Epithelial cell of esophagus (primary cell): ENCODE data around the gene DLG3.
A peak's percentile ranks its signal among the peaks of the same experiment; 100 is the strongest.

ENCODE experiments used
- DNase-seq: peaks from one replicate; pipeline ENCODE4 v3.0.0; 2010; ENCODE audit warnings: low read depth
- H3K4me3 ChIP-seq: 2 replicates; pipeline ENCODE4 v1.5.1; 2011; ENCODE audit warnings: mild to moderate bottlenecking, low read length, control low read depth
- TF ChIP-seq, protein P1 (sequence below): IDR thresholded peaks from 2 replicates; pipeline ENCODE4 v1.5.1; 2011; ENCODE audit warnings: low read depth, mild to moderate bottlenecking, low read length, control low read depth, inconsistent platforms; ENCODE audit not compliant: insufficient read depth; ENCODE audit errors: missing control alignments

Gene DLG3

DNA sequence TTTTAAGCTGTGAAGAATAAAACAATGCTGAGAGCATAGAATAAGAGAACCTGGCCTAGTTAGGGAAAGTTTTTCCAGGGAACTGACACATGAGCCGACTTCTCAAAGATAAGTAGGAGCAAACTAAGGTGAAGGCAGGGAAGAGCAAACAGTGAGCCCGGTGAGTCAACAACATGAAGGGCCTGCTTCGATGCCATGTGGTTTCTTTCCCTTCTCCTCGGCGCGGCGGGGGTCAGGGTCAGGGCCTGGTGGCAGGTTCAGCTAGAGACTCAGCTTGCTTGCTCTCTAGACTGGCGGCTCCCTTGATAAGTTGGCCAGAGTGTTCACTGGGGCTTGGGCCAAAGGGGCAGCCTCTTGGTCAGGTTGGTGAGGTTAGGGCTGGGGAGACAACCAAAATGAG, 81.1 kb downstream of the DLG3 start:
- TF ChIP-seq, protein P1, sequence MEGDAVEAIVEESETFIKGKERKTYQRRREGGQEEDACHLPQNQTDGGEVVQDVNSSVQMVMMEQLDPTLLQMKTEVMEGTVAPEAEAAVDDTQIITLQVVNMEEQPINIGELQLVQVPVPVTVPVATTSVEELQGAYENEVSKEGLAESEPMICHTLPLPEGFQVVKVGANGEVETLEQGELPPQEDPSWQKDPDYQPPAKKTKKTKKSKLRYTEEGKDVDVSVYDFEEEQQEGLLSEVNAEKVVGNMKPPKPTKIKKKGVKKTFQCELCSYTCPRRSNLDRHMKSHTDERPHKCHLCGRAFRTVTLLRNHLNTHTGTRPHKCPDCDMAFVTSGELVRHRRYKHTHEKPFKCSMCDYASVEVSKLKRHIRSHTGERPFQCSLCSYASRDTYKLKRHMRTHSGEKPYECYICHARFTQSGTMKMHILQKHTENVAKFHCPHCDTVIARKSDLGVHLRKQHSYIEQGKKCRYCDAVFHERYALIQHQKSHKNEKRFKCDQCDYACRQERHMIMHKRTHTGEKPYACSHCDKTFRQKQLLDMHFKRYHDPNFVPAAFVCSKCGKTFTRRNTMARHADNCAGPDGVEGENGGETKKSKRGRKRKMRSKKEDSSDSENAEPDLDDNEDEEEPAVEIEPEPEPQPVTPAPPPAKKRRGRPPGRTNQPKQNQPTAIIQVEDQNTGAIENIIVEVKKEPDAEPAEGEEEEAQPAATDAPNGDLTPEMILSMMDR, result no peak
- peak; percentile 16 for DNase-seq
- no peak overlapping the region for H3K4me3 ChIP-seq

DNA sequence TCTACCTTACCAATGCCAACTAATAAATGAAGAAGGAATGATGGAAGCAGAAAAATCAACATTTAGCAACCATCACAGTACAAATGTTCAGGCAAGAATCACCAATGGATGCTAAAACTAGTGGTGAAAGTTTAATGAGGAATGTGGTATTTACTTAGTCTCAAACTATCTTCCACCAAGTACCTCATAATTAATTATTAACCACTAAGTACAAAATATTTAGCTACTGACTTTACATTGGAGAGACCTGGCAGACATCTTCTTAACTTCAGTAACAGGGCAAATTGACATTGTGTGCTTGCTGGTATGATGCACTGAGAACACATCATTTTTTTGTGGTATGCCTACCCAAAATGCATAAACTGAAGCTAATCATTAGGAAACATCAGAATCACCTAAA, 82.4 kb downstream of the DLG3 start:
- no peak for DNase-seq
- no peak overlapping the region for H3K4me3 ChIP-seq
- TF ChIP-seq, protein P1, result no peak

DNA sequence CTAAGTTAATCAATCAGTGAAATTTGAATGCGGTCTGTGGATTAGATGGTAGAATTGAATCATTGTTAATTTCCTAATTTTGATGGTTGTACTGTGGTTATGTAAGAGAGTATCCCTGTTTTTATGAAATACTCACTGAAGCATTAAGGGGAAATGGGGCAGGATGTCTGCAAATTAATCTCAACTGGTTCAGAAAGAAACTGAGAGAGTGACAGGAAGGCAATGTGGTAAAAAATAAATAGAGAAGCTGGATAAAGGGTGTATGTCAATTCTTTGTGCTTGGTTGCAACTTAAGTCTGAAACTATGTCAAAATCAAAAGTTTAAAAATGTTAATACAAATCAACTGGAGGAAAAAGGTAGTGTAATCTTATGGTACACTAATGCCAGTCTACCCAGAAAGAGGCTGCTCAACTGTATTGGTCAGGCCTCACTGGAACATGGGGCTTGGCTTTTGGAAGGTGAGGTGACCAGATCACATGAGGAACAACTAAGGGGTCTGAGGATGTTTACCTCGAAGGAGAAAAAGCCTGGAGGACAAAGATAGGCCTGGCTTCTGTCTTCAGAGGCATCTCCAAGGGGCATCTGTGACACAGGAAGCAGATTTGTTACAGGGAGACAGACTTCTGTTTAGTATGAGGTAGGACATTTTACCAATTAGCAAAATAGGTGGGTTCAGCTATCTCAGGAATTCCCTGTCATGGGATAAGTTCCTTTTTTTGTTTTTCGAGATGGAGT, 83.1 kb downstream of the DLG3 start:
- H3K4me3 ChIP-seq, result no peak overlapping the region
- TF ChIP-seq, protein P1, result no peak

DNA sequence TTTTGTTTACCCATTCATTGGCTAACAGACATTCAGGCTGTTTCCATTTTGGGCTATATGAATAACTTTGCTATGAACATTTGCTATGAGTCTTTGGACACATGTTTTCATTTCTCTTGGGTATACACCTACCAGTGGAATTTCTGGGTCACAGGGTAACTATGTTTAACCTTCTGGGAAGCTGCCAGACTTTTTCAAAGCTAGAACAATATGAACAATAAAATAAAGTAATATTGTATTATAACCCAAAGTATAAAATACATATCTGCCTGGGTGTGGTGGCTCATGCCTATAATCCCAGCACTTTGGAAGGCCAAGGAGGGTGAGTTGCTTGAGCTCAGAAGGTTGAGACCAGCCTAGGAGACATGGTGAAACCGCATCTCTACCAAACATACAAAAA, 90.6 kb downstream of the DLG3 start:
- DNase-seq, result no peak
- TF ChIP-seq, protein P1, result no peak
- no peak overlapping the region for H3K4me3 ChIP-seq

More for the DNA sequence above, 83.1 kb downstream of the DLG3 start:
- DNase-seq, result no peak

DNA sequence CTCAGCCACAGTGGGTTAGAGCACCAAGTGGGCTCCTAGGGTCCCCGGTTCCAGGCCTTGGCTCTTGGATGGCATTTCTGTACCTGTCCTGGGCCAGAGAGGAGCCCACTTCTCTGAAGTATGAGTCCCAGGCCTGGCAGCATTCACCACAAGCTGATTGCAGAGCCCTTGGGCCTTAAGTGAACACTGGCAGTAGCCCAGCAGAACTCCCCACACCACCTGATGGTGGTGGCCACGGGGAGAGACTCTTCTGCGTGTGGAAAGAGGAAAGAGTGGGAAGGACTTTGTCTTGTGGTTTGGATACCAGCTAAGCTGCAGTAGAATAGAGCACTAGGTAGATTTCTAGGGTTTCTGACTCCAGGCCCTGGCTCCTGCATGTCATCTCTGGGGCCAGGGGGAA, 104.8 kb downstream of the DLG3 start:
- H3K4me3 ChIP-seq, result no peak overlapping the region
- TF ChIP-seq, protein P1, result no peak
- no peak for DNase-seq

DNA sequence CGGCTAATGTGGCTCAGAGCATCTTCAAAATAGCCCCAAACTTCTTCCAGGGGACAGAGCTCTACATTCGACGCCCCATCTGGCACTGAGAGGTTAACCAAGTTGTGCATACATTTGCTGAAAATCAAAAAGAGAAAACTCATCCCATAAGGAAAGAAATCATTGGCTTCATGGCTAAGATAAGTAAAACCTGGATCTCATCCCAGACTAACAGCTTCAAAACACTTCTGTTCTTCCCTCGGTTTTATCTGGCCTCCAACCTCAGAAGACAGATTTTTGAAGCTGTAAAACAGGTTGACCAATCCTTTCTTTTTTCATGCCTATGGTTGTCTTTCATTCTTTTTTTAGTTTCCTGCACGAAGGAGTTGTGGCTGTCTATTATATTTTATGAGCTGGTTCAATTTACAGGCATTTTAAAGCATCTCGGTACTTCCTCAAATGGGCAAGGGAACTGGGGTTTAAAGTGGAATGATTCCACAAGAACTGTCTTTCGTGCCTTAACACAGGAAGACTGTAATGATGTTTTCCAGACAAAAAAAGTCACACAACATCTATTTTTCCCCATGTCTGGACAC, 107.6 kb downstream of the DLG3 start:
- TF ChIP-seq, protein P1, result no peak
- no peak for DNase-seq
- no peak overlapping the region for H3K4me3 ChIP-seq

DNA sequence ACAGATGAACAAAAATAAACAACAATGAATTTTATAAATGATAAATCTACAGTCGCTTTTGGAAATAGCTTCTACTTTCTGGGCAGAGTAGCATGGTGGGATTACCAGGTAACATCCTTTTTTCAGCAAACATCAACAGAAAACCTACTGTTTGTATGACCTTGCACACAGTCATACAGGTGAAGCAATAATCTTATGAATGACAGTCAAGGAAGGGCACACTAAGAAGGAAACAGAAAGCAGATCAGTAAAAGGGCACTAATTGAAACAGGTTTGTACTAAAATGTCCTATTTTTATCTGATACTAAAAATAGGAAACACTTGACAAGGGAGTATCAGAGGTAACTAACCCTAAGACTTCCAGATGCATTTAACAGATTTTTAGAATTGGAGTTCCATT, 108.9 kb downstream of the DLG3 start:
- TF ChIP-seq, protein P1, result no peak
- peak; percentile 13 for DNase-seq
- no peak overlapping the region for H3K4me3 ChIP-seq
